HUES48 (cell line): ENCODE data around the gene ZNF148.
A peak's percentile ranks its signal among the peaks of the same experiment; 100 is the strongest.

Experiments used
- H3K27ac ChIP-seq: one replicate; pipeline ENCODE4 v1.7.0; 2013; ENCODE audit warnings: low read depth, low read length, inconsistent platforms
- H3K27me3 ChIP-seq: 2 replicates; pipeline ENCODE4 v1.6.1; 2013; ENCODE audit warnings: mild to moderate bottlenecking, low read length; ENCODE audit not compliant: control insufficient read depth, insufficient read depth
- H3K36me3 ChIP-seq: 2 replicates; pipeline ENCODE4 v1.6.1; 2013; ENCODE audit warnings: low read length; ENCODE audit not compliant: control insufficient read depth, insufficient read depth
- H3K4me1 ChIP-seq: 2 replicates; pipeline ENCODE4 v1.6.1; 2013; ENCODE audit warnings: mild to moderate bottlenecking, low read length; ENCODE audit not compliant: control insufficient read depth, insufficient read depth
- H3K4me3 ChIP-seq: 2 replicates; pipeline ENCODE4 v1.5.1; 2013; ENCODE audit warnings: mild to moderate bottlenecking, low read depth, low read length
- H3K9ac ChIP-seq: 2 replicates; pipeline ENCODE4 v1.6.1; 2013; ENCODE audit warnings: mild to moderate bottlenecking, low read depth, low read length, moderate library complexity
- H3K9me3 ChIP-seq: 2 replicates; pipeline ENCODE4 v1.6.1; 2013; ENCODE audit warnings: low read length; ENCODE audit not compliant: control insufficient read depth, insufficient read depth

Gene ZNF148

GRCh38 chr3:125331243-125331642 lies 43.9 kb downstream of the ZNF148 start:
- Histone ChIP-seq H3K9me3 (no peaks in the 10 kb centered on the region), H3K36me3 (peaks cover 6% of the 10 kb centered on the region; the same call in 1 of the 2 replicates), H3K4me3 (no peak overlapping the region), H3K9ac (no peak overlapping the region), H3K27ac (no peak overlapping the region), H3K4me1 (peaks cover 6% of the 10 kb centered on the region), H3K27me3 (no peaks in the 10 kb centered on the region)

GRCh38 chr3:125326957-125327356 lies 48.2 kb downstream of the ZNF148 start:
- no peak overlapping the region for H3K4me3 ChIP-seq
- no peaks in the 10 kb centered on the region for H3K9me3 ChIP-seq
- H3K27ac ChIP-seq = no peak overlapping the region
- H3K27me3 ChIP-seq = no peaks in the 10 kb centered on the region
- H3K4me1 ChIP-seq = peaks cover 5% of the 10 kb centered on the region; the same call in 1 of the 2 replicates
- peaks cover 12% of the 10 kb centered on the region for H3K36me3 ChIP-seq
- H3K9ac ChIP-seq = no peak overlapping the region

GRCh38 chr3:125325746-125326145 lies 49.4 kb downstream of the ZNF148 start:
- H3K27me3 ChIP-seq = no peaks in the 10 kb centered on the region
- H3K9ac ChIP-seq = no peak overlapping the region
- H3K9me3 ChIP-seq = no peaks in the 10 kb centered on the region
- H3K4me3 ChIP-seq = no peak overlapping the region
- peaks cover 5% of the 10 kb centered on the region; the same call in 1 of the 2 replicates for H3K4me1 ChIP-seq
- H3K27ac ChIP-seq = no peak overlapping the region
- H3K36me3 ChIP-seq = peaks cover 12% of the 10 kb centered on the region

GRCh38 chr3:125324341-125324740 lies 50.8 kb downstream of the ZNF148 start:
- Histone ChIP-seq H3K9ac (no peak overlapping the region), H3K36me3 (peaks cover 10% of the 10 kb centered on the region), H3K4me3 (no peak overlapping the region), H3K27ac (no peak overlapping the region), H3K27me3 (no peaks in the 10 kb centered on the region), H3K9me3 (no peaks in the 10 kb centered on the region), H3K4me1 (peaks cover 5% of the 10 kb centered on the region; the same call in 1 of the 2 replicates)

- H3K27ac ChIP-seq = no peak overlapping the region
- no peaks in the 10 kb centered on the region for H3K9me3 ChIP-seq
- peaks cover 10% of the 10 kb centered on the region for H3K36me3 ChIP-seq
Observed at GRCh38 chr3:125322917-125323316, 52.2 kb downstream of the ZNF148 start.

GRCh38 chr3:125322166-125322565 lies 53.0 kb downstream of the ZNF148 start:
- Histone ChIP-seq H3K27me3 (no peaks in the 10 kb centered on the region), H3K36me3 (peaks cover 10% of the 10 kb centered on the region), H3K4me3 (no peak overlapping the region), H3K4me1 (peaks cover 18% of the 10 kb centered on the region), H3K27ac (no peak overlapping the region), H3K9ac (no peak overlapping the region), H3K9me3 (no peaks in the 10 kb centered on the region)

More at GRCh38 chr3:125322917-125323316, 52.2 kb downstream of the ZNF148 start:
- peaks cover 16% of the 10 kb centered on the region for H3K4me1 ChIP-seq
- no peak overlapping the region for H3K9ac ChIP-seq
- H3K27me3 ChIP-seq = no peaks in the 10 kb centered on the region
- no peak overlapping the region for H3K4me3 ChIP-seq

GRCh38 chr3:125319765-125320164 lies 55.4 kb downstream of the ZNF148 start:
- Histone ChIP-seq H3K9ac (no peak overlapping the region), H3K36me3 (peaks cover 7% of the 10 kb centered on the region; the same call in 1 of the 2 replicates), H3K9me3 (no peaks in the 10 kb centered on the region), H3K27ac (no peak overlapping the region), H3K27me3 (no peaks in the 10 kb centered on the region), H3K4me3 (no peak overlapping the region), H3K4me1 (peaks cover 14% of the 10 kb centered on the region)

- Histone ChIP-seq H3K9ac (no peak overlapping the region), H3K9me3 (no peaks in the 10 kb centered on the region), H3K4me1 (peaks cover 14% of the 10 kb centered on the region), H3K27me3 (no peaks in the 10 kb centered on the region), H3K36me3 (peaks cover 11% of the 10 kb centered on the region; the same call in 1 of the 2 replicates), H3K4me3 (no peak overlapping the region), H3K27ac (peak overlapping the region; percentile 52)
Observed at GRCh38 chr3:125318871-125319270, 56.3 kb downstream of the ZNF148 start.

GRCh38 chr3:125318167-125318865 lies 56.8 kb downstream of the ZNF148 start:
- peaks cover 14% of the 10 kb centered on the region for H3K36me3 ChIP-seq
- peak overlapping the region; percentile 52 for H3K27ac ChIP-seq
- H3K9me3 ChIP-seq = no peaks in the 10 kb centered on the region
- peaks cover 14% of the 10 kb centered on the region for H3K4me1 ChIP-seq
- no peak overlapping the region for H3K9ac ChIP-seq
- no peak overlapping the region for H3K4me3 ChIP-seq
- H3K27me3 ChIP-seq = no peaks in the 10 kb centered on the region

GRCh38 chr3:125317761-125318160 lies 57.4 kb downstream of the ZNF148 start:
- peak overlapping the region; percentile 52 for H3K27ac ChIP-seq
- peaks cover 19% of the 10 kb centered on the region for H3K36me3 ChIP-seq

GRCh38 chr3:125316949-125317348 lies 58.2 kb downstream of the ZNF148 start:
- no peak overlapping the region for H3K27ac ChIP-seq
- H3K36me3 ChIP-seq = peaks cover 20% of the 10 kb centered on the region

More at GRCh38 chr3:125317761-125318160, 57.4 kb downstream of the ZNF148 start:
- Histone ChIP-seq H3K9me3 (no peaks in the 10 kb centered on the region), H3K4me1 (peaks cover 14% of the 10 kb centered on the region), H3K4me3 (no peak overlapping the region), H3K9ac (no peak overlapping the region), H3K27me3 (no peaks in the 10 kb centered on the region)

More at GRCh38 chr3:125316949-125317348, 58.2 kb downstream of the ZNF148 start:
- Histone ChIP-seq H3K4me3 (no peak overlapping the region), H3K4me1 (peaks cover 14% of the 10 kb centered on the region), H3K9me3 (no peaks in the 10 kb centered on the region), H3K27me3 (no peaks in the 10 kb centered on the region), H3K9ac (no peak overlapping the region)
